Stimulated activated CD4-positive, alpha-beta T cell treated with anti-CD3 and anti-CD28 coated beads, TNF-alpha, amount 100 ng/mL, for 1 hour (primary cell): ENCODE data around the gene TLR7.

Experiments used
- DNase-seq, 3 donors: peaks; one replicate each; pipeline ENCODE4 v3.0.0-alpha.2; 2020; ENCODE audit warnings: low read depth in 3 of 3, low spot score in 1 of 3

Gene TLR7

GRCh38 chrX:12890467-12890866 is 23.6 kb downstream of the TLR7 start:
- DNase-seq = no peak

GRCh38 chrX:12891171-12891570 is 24.3 kb downstream of the TLR7 start:
- DNase-seq = no peak

DNA sequence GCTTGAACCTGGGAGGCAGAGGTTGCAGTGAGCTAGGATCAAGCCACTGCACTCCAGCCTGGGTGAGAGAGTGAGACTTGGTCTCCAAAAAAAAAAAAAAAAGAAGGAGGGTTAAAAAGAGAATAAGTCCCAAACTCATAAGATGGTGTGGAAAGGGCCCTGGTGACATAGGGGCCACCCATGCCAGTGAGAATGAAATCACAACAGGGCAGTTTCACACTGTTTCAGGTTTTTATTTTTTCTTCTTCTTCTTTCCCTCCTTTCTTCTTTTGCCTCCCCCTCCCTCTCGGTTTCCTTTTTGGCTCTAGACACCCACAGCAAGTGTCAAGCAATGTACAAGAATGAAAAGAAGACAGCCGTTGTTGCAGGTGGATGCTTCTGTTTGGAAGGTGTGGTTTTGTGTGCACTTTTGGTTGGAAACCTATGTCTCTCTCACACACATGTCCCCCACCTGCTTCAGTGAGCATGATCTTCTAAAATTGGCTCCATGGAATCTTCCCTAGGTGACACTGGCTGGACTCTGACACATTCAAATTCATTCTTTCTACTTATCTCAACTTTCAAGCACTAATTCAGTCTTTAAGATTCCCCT is 25.1 kb downstream of the TLR7 start:
- DNase-seq = no peak

- DNase-seq = no peak
Measured at GRCh38 chrX:12892716-12893115, 25.8 kb downstream of the TLR7 start.

DNA sequence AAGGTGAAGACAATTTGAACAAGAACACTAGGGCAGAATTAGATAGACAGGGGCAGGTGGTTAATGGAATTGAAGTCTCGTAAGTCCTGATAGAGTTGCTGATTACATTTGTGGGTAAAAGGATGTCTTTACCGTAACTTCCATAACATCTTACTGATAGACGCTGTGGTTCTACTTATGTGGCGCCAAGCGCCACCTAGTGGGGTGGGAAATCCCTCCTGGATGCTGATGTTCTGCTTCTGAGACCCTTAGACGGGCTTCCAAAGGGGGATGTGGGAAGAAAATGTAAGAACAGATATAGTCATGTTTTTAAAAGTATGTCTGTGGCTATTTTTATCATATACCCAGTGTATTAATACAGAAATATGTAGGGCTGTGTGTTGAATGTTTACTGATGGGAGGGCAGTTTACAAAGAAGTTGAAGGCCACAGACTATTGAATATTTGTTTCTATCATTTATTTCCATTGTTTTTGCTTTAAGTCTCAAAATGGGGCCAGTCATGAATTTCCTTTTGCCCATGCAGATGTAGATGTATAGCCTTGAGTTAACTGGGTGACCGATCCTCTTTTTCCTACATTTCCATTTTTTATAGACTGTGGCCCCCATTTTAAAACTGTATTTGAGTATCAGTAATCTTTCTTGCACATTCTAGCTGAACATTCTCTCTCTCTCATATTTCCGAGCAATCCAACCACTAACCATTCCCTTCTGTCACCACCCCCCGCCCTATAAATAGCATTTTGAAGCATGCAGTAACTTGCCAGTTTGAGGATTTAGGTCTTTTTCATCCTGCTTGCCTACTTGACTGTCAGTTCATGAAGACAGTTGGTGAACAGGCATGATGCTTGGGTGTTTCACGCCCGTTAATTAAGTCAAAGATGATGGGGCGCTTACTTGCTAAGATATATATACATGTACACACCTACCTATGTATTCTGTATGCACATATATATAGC is 27.5 kb downstream of the TLR7 start:
- peak in 2 of 3 donors; percentile 13 to 22 for DNase-seq

DNA sequence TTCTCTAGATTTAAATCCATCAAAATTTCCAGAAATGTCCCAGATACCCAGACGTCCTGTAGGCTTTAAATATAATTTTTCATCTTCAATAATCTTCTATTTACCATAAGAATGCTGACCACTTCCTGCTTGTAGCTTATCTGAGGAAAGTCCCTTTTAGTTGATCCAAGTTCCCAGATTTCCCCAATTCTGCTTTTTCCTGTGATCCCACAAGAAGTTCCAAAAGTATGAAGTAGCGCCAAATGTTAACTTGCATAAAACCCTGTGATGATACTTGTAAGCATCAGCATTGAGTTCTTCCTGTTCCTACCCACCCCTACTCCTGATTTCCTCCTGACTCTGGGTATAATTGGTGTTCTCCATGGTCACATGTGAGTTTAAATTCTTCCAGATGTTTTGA is 29.0 kb downstream of the TLR7 start:
- DNase-seq = no peak

DNA sequence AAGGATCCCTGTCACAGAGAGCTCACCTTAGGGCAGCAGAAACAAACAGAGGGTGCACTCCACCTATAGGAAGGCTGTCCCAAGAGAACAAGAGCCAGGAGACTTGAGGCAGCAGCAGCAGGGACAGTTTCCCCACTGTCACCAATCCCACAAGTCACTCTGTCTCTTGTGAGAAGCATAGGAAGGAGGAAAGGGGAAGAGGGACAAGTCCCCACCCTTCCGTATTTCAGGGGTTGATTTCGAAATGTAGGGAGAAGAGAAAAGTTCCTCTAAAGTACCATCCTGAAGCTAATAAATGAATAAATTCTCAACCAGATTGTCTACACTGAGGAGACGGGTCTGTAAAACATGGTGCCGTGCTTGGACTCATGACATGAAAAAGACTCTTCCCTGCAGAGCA is 30.1 kb downstream of the TLR7 start:
- no peak for DNase-seq

DNA sequence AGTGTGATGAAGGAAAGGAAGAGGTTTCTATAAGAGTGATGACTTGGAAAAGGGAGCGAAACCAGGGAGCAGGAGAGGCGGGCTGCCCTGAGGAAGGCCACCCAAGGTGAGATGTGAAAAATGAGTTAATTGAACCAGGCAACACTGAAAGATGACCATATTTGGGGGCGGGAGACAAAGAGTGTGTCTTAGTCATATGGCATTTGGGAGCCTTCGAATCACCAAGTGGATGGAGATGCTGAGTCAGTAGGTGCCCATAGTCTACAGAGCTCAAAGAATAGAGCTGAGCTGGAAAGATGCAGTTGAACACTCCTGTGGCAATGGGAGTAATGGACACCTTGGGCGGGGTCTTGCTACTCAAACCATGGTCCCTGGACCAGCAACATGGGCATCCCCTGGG is 31.2 kb downstream of the TLR7 start:
- DNase-seq = no peak

DNA sequence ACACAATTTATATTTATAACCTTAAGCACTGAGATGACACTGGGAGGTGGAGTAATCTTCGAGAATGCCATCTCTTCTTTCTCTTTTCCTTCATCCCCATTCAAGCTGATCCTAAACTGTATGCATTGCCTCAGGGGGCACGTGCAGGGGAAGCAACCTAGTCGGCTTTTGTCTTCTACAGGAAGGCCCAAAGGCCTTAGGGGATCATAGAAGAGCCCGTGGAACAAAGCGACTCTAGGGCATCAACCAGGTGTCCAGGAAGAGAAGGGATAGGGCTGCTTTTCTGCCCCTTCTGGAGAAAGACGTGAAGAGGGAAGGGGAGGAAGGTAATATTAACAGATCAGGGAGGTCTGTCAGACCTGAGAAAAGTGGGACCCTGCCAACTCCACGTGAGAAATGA is 32.6 kb downstream of the TLR7 start:
- DNase-seq = no peak

GRCh38 chrX:12901486-12901885 is 34.6 kb downstream of the TLR7 start:
- DNase-seq = peak in 2 of 3 donors; percentile 28 to 51

DNA sequence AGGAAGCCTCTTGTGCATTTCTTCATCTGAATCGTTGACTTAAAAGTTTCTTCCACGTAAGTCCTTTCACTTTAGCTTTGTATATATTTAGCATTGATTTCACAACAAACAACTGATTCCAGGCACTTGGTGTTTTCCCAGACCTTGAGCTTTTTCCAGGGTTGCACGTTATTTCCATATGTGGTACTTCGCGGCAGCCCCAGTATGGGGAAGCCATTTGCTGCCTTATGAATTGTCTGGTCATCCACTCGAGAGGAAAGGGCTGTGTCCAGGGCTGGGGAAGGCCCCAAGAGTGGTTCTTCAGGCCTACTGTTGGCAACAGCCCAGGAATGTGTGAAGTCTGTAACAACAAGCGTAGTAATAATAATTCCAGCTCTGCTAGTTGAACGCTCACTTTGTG is 36.8 kb downstream of the TLR7 start:
- no peak for DNase-seq

- DNase-seq = no peak
Measured at GRCh38 chrX:12906046-12906761, 39.3 kb downstream of the TLR7 start, which contains the start of gene TLR8. TSS of gene TLR8 (plus strand) at chrX:12906620. CDS start at chrX:12906707, 87 bp downstream.

DNA sequence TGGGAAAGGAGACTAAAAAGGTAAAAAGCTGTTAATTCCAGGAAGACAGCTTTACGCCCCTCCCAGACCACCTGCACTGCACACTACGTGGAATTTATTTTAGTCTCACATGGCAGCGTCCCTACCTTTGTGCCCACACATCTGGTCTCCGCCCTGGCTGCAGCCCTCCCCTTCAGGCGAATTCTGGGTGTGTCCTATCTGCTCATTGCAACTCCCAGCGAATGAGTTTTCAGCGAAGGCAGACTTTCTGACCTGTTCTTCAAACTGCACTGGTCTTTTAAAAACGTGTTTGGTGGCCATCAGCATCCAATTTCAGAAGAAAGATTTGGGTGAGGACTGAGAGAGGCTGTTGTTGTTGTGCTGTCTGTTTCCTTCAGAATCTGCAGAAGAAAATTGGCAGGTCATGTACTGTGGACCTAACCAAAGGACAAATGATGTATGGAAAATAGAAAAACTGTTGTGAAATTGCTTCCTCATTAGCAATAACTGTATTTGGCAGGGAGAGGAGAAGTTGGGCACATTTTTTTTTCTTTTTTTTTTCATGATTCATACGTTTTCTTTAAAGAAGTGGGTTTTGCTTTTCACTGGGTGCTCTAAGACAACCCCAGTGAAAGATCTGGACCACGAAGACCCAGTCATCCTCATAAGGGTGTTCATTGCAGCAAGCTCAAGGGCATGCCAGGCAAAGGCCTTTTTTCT is 43.7 kb downstream of the TLR7 start:
- no peak for DNase-seq

- no peak for DNase-seq
Measured at GRCh38 chrX:12911122-12911470, 44.2 kb downstream of the TLR7 start.

DNA sequence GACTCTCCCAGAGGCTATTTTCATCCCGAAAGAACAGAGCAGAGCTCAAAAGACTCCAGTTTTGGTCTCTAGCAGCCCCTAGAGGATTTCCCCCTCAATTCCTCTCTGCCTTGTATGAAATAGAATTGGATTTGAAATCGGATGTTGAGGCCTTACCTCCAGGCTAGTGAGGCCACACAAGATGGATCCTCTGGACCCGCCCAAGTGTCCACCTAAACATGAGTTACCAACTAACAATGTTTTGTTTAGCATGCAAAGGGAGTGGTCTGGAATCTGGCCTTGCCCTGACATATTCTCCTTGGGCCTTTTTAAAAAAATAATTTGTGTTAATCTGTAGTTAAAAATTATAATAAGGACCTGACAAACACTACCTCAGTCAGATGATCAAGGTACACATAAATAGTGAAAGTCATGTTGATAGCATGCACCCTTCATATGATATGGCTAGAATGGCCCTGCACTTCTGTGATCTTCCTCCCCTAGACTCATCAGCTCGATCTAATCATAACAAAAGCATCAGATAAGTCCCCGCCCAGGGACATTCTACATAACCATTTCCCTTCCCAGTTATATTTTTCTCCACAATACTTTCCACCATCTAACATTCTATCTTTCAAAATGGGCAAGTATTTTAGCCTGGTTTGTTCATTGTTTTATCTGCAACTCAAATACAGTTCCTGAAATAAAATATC is 46.1 kb downstream of the TLR7 start:
- DNase-seq = no peak

- DNase-seq = no peak
Measured at GRCh38 chrX:12917753-12918152, 50.9 kb downstream of the TLR7 start.

DNA sequence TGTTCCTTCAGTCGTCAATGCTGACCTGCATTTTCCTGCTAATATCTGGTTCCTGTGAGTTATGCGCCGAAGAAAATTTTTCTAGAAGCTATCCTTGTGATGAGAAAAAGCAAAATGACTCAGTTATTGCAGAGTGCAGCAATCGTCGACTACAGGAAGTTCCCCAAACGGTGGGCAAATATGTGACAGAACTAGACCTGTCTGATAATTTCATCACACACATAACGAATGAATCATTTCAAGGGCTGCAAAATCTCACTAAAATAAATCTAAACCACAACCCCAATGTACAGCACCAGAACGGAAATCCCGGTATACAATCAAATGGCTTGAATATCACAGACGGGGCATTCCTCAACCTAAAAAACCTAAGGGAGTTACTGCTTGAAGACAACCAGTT is 52.2 kb downstream of the TLR7 start:
- DNase-seq = no peak

DNA sequence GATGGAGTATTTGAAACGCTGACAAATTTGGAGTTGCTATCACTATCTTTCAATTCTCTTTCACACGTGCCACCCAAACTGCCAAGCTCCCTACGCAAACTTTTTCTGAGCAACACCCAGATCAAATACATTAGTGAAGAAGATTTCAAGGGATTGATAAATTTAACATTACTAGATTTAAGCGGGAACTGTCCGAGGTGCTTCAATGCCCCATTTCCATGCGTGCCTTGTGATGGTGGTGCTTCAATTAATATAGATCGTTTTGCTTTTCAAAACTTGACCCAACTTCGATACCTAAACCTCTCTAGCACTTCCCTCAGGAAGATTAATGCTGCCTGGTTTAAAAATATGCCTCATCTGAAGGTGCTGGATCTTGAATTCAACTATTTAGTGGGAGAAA is 52.7 kb downstream of the TLR7 start:
- DNase-seq = no peak

DNA sequence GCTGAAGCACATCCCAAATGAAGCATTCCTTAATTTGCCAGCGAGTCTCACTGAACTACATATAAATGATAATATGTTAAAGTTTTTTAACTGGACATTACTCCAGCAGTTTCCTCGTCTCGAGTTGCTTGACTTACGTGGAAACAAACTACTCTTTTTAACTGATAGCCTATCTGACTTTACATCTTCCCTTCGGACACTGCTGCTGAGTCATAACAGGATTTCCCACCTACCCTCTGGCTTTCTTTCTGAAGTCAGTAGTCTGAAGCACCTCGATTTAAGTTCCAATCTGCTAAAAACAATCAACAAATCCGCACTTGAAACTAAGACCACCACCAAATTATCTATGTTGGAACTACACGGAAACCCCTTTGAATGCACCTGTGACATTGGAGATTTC is 54.1 kb downstream of the TLR7 start:
- no peak for DNase-seq

GRCh38 chrX:12921886-12922598 is 55.2 kb downstream of the TLR7 start:
- no peak for DNase-seq
